Gastroesophageal sphincter (tissue), 3 donors: Measurements from ENCODE around the gene ARHGAP26.

Experiments
- CTCF ChIP-seq, 4 experiments: fragments of 200-600 bp in 2 of 4; fragments of 450-650 bp in 2 of 4; sonication (generic) in 1 of 4; IDR thresholded peaks; one replicate each; pipeline ENCODE4 v1.5.1; 2017 to 2019; ENCODE audit warnings: antibody characterized with exemption in 4 of 4, mild to moderate bottlenecking in 2 of 4, moderate library complexity in 2 of 4
- EP300 ChIP-seq: sonication (generic); formaldehyde crosslinking; IDR thresholded peaks from one replicate; pipeline ENCODE4 v1.6.1; 2017; ENCODE audit warnings: antibody characterized with exemption, mild to moderate bottlenecking
- POLR2A ChIP-seq, 2 donors: fragments of 450-650 bp; IDR thresholded peaks; one replicate each; pipeline ENCODE4 v1.6.1; 2017; ENCODE audit warnings: antibody characterized with exemption in 2 of 2, mild to moderate bottlenecking in 2 of 2, moderate library complexity in 1 of 2
- POLR2AphosphoS5 ChIP-seq: sonication (generic); formaldehyde crosslinking; IDR thresholded peaks from one replicate; pipeline ENCODE4 v1.6.1; 2017; ENCODE audit warnings: antibody characterized with exemption

GRCh38 chr5:142808878-142809598 is 38.9 kb downstream of the ARHGAP26 start:
- TF ChIP-seq CTCF (IDR thresholded peaks at IDR 0.05) (no peak), POLR2A (IDR thresholded peaks at IDR 0.05) (no peak), POLR2AphosphoS5 (no peak), EP300 (no peak)
